Panc1 (cell line): ENCODE results near the gene F2.

Experiments used
- POLR2AphosphoS5 ChIP-seq: IDR thresholded peaks from 2 replicates; pipeline ENCODE4 v1.6.1; 2012; ENCODE audit warnings: mild to moderate bottlenecking, low read depth, low read length, moderate library complexity
- SIN3A ChIP-seq: IDR thresholded peaks from 2 replicates; pipeline ENCODE4 v1.6.1; 2012; ENCODE audit warnings: low read depth, mild to moderate bottlenecking, low read length, moderate library complexity, borderline replicate concordance; ENCODE audit not compliant: insufficient read depth
- TCF7L2 ChIP-seq: IDR thresholded peaks from 2 replicates; pipeline ENCODE4 v1.6.1; 2011; ENCODE audit warnings: mild to moderate bottlenecking, low read depth, low read length, inconsistent platforms
- TF ChIP-seq, protein P1 (sequence below): fragments of 450-650 bp; IDR thresholded peaks from 2 replicates; pipeline ENCODE4 v1.5.1; 2017; ENCODE audit warnings: mild to moderate bottlenecking
- TF ChIP-seq, protein P2 (sequence below), 2 experiments: IDR thresholded peaks; 2 replicates each; pipeline ENCODE4 v1.6.1; 2011 to 2012; ENCODE audit warnings: low read depth in 2 of 2, control low read depth in 1 of 2, low read length in 1 of 2, mild to moderate bottlenecking in 1 of 2, moderate library complexity in 1 of 2; ENCODE audit not compliant: insufficient read depth in 1 of 2

DNA sequence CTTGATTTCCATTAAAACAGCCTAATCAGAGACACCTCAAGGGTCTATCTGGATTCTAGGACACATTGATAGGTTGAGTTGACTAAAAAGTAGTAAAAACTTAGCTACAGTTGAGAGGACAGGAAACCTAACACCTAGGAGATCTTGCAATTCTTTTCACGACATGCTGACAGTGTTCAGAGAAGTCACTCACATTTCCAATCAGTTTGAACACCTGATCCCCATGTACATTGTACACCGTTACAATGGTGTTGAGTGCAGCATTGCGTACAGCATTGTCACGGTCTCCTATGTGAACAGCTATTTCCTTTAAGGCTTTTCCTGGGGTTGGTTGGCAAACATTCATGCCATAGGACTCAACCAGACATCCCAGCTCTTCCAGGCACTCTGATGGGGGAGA, 42.8 kb downstream of the F2 start:
- TF ChIP-seq POLR2AphosphoS5 = no peak
- TF ChIP-seq, protein P1, sequence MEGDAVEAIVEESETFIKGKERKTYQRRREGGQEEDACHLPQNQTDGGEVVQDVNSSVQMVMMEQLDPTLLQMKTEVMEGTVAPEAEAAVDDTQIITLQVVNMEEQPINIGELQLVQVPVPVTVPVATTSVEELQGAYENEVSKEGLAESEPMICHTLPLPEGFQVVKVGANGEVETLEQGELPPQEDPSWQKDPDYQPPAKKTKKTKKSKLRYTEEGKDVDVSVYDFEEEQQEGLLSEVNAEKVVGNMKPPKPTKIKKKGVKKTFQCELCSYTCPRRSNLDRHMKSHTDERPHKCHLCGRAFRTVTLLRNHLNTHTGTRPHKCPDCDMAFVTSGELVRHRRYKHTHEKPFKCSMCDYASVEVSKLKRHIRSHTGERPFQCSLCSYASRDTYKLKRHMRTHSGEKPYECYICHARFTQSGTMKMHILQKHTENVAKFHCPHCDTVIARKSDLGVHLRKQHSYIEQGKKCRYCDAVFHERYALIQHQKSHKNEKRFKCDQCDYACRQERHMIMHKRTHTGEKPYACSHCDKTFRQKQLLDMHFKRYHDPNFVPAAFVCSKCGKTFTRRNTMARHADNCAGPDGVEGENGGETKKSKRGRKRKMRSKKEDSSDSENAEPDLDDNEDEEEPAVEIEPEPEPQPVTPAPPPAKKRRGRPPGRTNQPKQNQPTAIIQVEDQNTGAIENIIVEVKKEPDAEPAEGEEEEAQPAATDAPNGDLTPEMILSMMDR = no peak
- TF ChIP-seq, protein P2, sequence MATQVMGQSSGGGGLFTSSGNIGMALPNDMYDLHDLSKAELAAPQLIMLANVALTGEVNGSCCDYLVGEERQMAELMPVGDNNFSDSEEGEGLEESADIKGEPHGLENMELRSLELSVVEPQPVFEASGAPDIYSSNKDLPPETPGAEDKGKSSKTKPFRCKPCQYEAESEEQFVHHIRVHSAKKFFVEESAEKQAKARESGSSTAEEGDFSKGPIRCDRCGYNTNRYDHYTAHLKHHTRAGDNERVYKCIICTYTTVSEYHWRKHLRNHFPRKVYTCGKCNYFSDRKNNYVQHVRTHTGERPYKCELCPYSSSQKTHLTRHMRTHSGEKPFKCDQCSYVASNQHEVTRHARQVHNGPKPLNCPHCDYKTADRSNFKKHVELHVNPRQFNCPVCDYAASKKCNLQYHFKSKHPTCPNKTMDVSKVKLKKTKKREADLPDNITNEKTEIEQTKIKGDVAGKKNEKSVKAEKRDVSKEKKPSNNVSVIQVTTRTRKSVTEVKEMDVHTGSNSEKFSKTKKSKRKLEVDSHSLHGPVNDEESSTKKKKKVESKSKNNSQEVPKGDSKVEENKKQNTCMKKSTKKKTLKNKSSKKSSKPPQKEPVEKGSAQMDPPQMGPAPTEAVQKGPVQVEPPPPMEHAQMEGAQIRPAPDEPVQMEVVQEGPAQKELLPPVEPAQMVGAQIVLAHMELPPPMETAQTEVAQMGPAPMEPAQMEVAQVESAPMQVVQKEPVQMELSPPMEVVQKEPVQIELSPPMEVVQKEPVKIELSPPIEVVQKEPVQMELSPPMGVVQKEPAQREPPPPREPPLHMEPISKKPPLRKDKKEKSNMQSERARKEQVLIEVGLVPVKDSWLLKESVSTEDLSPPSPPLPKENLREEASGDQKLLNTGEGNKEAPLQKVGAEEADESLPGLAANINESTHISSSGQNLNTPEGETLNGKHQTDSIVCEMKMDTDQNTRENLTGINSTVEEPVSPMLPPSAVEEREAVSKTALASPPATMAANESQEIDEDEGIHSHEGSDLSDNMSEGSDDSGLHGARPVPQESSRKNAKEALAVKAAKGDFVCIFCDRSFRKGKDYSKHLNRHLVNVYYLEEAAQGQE (IDR thresholded peaks at IDR 0.05; ENCODE audit: insufficient read depth in 1 of 2, low read depth in 2 of 2, low read length in 1 of 2) = no peak
- no peak for TF ChIP-seq TCF7L2
- no peak for TF ChIP-seq SIN3A
